KMS-11 (cell line): ENCODE data around the gene ABCG4.
"Not testable (repeated sequence)": the region's sequence is repeated elsewhere in the genome, so short reads cannot be mapped to it uniquely, and the experiment has no call there.

Experiments used
- H2AFZ ChIP-seq: fragments of 200-600 bp; sonication (generic); 2 replicates; pipeline ENCODE4 v1.6.1; 2016; ENCODE audit warnings: antibody characterized with exemption, mixed run types, low read depth
- H3K27ac ChIP-seq: fragments of 200-600 bp; sonication (generic); 2 replicates; pipeline ENCODE4 v1.6.1; 2016; ENCODE audit warnings: mild to moderate bottlenecking, mixed run types
- H3K27me3 ChIP-seq: fragments of 200-600 bp; sonication (generic); 2 replicates; pipeline ENCODE4 v1.6.1; 2017; ENCODE audit warnings: mild to moderate bottlenecking, low read depth, mixed run types, moderate library complexity; ENCODE audit not compliant: insufficient read depth
- H3K36me3 ChIP-seq: fragments of 200-600 bp; sonication (generic); 2 replicates; pipeline ENCODE4 v1.6.1; 2017; ENCODE audit warnings: mild to moderate bottlenecking, mixed run types; ENCODE audit not compliant: insufficient read depth
- H3K4me1 ChIP-seq: fragments of 200-600 bp; sonication (generic); 2 replicates; pipeline ENCODE4 v1.6.1; 2016; ENCODE audit warnings: mild to moderate bottlenecking, low read depth, mixed run types; ENCODE audit not compliant: poor library complexity, severe bottlenecking
- H3K4me2 ChIP-seq: fragments of 200-600 bp; sonication (generic); 2 replicates; pipeline ENCODE4 v1.7.0; 2016; ENCODE audit warnings: mild to moderate bottlenecking, mixed run types
- H3K4me3 ChIP-seq: fragments of 200-600 bp; sonication (generic); IDR thresholded peaks from 2 replicates; pipeline ENCODE4 v1.6.1; 2017; ENCODE audit warnings: low read depth, low read length, mixed read lengths; ENCODE audit not compliant: insufficient read depth
- H3K79me2 ChIP-seq: fragments of 200-600 bp; sonication (generic); 2 replicates; pipeline ENCODE4 v1.6.1; 2016; ENCODE audit warnings: low read depth, mixed run types; ENCODE audit not compliant: insufficient read depth
- H3K9ac ChIP-seq: fragments of 200-600 bp; sonication (generic); 2 replicates; pipeline ENCODE4 v1.6.1; 2016; ENCODE audit warnings: mild to moderate bottlenecking, mixed run types
- H4K20me1 ChIP-seq: fragments of 200-600 bp; sonication (generic); 2 replicates; pipeline ENCODE4 v1.6.1; 2016; ENCODE audit warnings: mild to moderate bottlenecking, mixed run types; ENCODE audit not compliant: insufficient read depth
- TF ChIP-seq, protein P1 (sequence below): fragments of 200-600 bp; sonication (generic); conservative IDR thresholded peaks from 2 replicates; pipeline ENCODE4 v1.6.1; 2017; ENCODE audit warnings: low read depth, mild to moderate bottlenecking, antibody characterized with exemption, low read length, moderate library complexity, mixed read lengths

Gene ABCG4

GRCh38 chr11:119101759-119102423 lies 47.0 kb upstream of the ABCG4 start, which contains the start of gene DPAGT1:
DPAGT1 (minus strand) TSS chr11:119101853; CDS start chr11:119101655, 198 bp downstream.
- Histone ChIP-seq H3K79me2 (peaks cover 21% of the 10 kb centered on the region; the same call in 1 of the 2 replicates), H3K27ac (peak within 1 kb of the TSS; percentile 94), H3K36me3 (no peaks in the 10 kb centered on the region), H3K4me2 (peak within 1 kb of the TSS; percentile 94), H2AFZ (peak within 1 kb of the TSS; percentile 73), H3K4me3 (no peak within 1 kb of the TSS), H3K9ac (peak within 1 kb of the TSS; percentile 92), H3K4me1 (peaks cover 40% of the 10 kb centered on the region), H3K27me3 (no peaks in the 10 kb centered on the region), H4K20me1 (no peaks in the 10 kb centered on the region)
- TF ChIP-seq, protein P1, sequence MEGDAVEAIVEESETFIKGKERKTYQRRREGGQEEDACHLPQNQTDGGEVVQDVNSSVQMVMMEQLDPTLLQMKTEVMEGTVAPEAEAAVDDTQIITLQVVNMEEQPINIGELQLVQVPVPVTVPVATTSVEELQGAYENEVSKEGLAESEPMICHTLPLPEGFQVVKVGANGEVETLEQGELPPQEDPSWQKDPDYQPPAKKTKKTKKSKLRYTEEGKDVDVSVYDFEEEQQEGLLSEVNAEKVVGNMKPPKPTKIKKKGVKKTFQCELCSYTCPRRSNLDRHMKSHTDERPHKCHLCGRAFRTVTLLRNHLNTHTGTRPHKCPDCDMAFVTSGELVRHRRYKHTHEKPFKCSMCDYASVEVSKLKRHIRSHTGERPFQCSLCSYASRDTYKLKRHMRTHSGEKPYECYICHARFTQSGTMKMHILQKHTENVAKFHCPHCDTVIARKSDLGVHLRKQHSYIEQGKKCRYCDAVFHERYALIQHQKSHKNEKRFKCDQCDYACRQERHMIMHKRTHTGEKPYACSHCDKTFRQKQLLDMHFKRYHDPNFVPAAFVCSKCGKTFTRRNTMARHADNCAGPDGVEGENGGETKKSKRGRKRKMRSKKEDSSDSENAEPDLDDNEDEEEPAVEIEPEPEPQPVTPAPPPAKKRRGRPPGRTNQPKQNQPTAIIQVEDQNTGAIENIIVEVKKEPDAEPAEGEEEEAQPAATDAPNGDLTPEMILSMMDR = no peak

DNA sequence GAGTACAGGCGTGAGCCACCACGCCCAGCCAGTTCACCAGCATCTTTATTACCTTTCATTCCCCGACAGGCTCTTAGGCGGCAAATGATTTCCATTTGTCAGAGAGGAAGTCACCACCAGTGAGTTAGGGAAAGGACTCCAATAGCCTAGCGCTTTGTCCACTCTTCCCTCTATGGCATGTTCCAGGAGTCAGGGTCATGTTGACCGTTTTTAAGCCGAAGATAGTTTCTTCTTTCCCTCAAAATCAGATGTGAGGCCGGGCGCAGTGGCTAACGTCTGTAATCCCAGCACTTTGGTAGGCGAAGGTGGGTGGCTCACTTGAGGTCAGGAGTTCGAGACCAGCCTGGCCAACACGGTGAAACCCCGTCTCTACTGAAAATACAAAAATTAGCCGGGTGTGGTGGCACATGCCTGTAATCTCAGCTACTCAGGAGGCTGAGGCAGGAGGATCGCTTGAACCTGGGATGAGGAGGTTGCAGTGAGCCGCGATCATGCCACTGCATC lies 45.6 kb upstream of the ABCG4 start:
- peak overlapping the region; percentile 94 for H3K27ac ChIP-seq
- H3K4me3 ChIP-seq, H4K20me1 ChIP-seq, H3K36me3 ChIP-seq, H2AFZ ChIP-seq, H3K27me3 ChIP-seq: not testable (repeated sequence)
- peak overlapping the region; percentile 92; the same call in 1 of the 2 replicates for H3K9ac ChIP-seq
- peak overlapping the region; percentile 94; the same call in 1 of the 2 replicates for H3K4me2 ChIP-seq
- H3K79me2 ChIP-seq = peaks cover 22% of the 10 kb centered on the region
- H3K4me1 ChIP-seq = peaks cover 40% of the 10 kb centered on the region

- H3K27me3 ChIP-seq = no peaks in the 10 kb centered on the region
- peaks cover 45% of the 10 kb centered on the region for H3K4me1 ChIP-seq
Measured at GRCh38 chr11:119103793-119104192, 45.1 kb upstream of the ABCG4 start.

GRCh38 chr11:119106564-119107537 lies 42.0 kb upstream of the ABCG4 start, which contains the start of gene C2CD2L:
C2CD2L (plus strand) TSS chr11:119107344; CDS start chr11:119107742, 398 bp downstream.
- H2AFZ ChIP-seq = peak within 1 kb of the TSS; percentile 59; the same call in 1 of the 2 replicates
- H3K4me1 ChIP-seq = peaks cover 41% of the 10 kb centered on the region
- H3K4me3 ChIP-seq = no peak within 1 kb of the TSS
- peak within 1 kb of the TSS; percentile 93 for H3K4me2 ChIP-seq
- H3K9ac ChIP-seq = peak within 1 kb of the TSS; percentile 61
- H3K27ac ChIP-seq = peak within 1 kb of the TSS; percentile 76
- H3K36me3 ChIP-seq = no peaks in the 10 kb centered on the region
- no peaks in the 10 kb centered on the region for H4K20me1 ChIP-seq
- TF ChIP-seq, protein P1 = no peak
- peaks cover 16% of the 10 kb centered on the region for H3K79me2 ChIP-seq
- no peaks in the 10 kb centered on the region for H3K27me3 ChIP-seq

More at GRCh38 chr11:119103793-119104192, 45.1 kb upstream of the ABCG4 start:
- peaks cover 28% of the 10 kb centered on the region for H3K79me2 ChIP-seq
- no peak overlapping the region for H3K4me3 ChIP-seq
- no peaks in the 10 kb centered on the region for H4K20me1 ChIP-seq
- H3K4me2 ChIP-seq = no peak overlapping the region
- H3K36me3 ChIP-seq = no peaks in the 10 kb centered on the region
- H2AFZ ChIP-seq = no peak overlapping the region
- TF ChIP-seq, protein P1 = no peak
- H3K27ac ChIP-seq = no peak overlapping the region
- no peak overlapping the region for H3K9ac ChIP-seq
